Keratinocyte (primary cell): ENCODE results near the gene BICDL2.
"Not testable (repeated sequence)": the region's sequence is repeated elsewhere in the genome, so short reads cannot be mapped to it uniquely, and the experiment has no call there.

Experiments used
- EZH2 ChIP-seq: IDR thresholded peaks from one replicate; pipeline ENCODE4 v1.6.1; 2012; ENCODE audit warnings: inconsistent platforms, mild to moderate bottlenecking, low read length, moderate library complexity
- TF ChIP-seq, protein P1 (sequence below), 3 experiments: IDR thresholded peaks in 1 of 3; conservative IDR thresholded peaks in 1 of 3; optimal IDR thresholded peaks in 1 of 3; 2 replicates in 2 of 3; 3 replicates in 1 of 3; pipeline versions ENCODE3 to v1.5.1; 2011; ENCODE audit warnings: low read length in 3 of 3, mild to moderate bottlenecking in 3 of 3, moderate library complexity in 2 of 3, control low read depth in 1 of 3, inconsistent platforms in 1 of 3; ENCODE audit not compliant: insufficient read depth in 2 of 3; ENCODE audit errors: extremely low read depth in 1 of 3

GRCh38 chr16:3075946-3076345 is 39.2 kb upstream of the BICDL2 start:
- TF ChIP-seq, protein P1, sequence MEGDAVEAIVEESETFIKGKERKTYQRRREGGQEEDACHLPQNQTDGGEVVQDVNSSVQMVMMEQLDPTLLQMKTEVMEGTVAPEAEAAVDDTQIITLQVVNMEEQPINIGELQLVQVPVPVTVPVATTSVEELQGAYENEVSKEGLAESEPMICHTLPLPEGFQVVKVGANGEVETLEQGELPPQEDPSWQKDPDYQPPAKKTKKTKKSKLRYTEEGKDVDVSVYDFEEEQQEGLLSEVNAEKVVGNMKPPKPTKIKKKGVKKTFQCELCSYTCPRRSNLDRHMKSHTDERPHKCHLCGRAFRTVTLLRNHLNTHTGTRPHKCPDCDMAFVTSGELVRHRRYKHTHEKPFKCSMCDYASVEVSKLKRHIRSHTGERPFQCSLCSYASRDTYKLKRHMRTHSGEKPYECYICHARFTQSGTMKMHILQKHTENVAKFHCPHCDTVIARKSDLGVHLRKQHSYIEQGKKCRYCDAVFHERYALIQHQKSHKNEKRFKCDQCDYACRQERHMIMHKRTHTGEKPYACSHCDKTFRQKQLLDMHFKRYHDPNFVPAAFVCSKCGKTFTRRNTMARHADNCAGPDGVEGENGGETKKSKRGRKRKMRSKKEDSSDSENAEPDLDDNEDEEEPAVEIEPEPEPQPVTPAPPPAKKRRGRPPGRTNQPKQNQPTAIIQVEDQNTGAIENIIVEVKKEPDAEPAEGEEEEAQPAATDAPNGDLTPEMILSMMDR (optimal IDR thresholded peaks at IDR 0.05 in 1 of 3, IDR thresholded peaks at IDR 0.05 in 1 of 3, conservative IDR thresholded peaks at IDR 0.05 in 1 of 3; ENCODE audit: extremely low read depth in 1 of 3, insufficient read depth in 2 of 3, low read length in 3 of 3), result not testable (repeated sequence)
- TF ChIP-seq EZH2, result not testable (repeated sequence)
